Stimulated activated CD4-positive, alpha-beta T cell treated with anti-CD3 and anti-CD28 coated beads, TNF-alpha, amount 100 ng/mL, for 24 hours (primary cell): Measurements from ENCODE around the gene SCN9A.
A peak's percentile ranks its signal among the peaks of the same experiment; 100 is the strongest.
"Not testable (repeated sequence)": the region's sequence is repeated elsewhere in the genome, so short reads cannot be mapped to it uniquely, and the experiment has no call there.

Experiments used
- DNase-seq, 3 experiments: peaks; one replicate each; pipeline ENCODE4 v3.0.0-alpha.2; 2020; ENCODE audit warnings: low read depth in 3 of 3

The SCN9A gene

DNA sequence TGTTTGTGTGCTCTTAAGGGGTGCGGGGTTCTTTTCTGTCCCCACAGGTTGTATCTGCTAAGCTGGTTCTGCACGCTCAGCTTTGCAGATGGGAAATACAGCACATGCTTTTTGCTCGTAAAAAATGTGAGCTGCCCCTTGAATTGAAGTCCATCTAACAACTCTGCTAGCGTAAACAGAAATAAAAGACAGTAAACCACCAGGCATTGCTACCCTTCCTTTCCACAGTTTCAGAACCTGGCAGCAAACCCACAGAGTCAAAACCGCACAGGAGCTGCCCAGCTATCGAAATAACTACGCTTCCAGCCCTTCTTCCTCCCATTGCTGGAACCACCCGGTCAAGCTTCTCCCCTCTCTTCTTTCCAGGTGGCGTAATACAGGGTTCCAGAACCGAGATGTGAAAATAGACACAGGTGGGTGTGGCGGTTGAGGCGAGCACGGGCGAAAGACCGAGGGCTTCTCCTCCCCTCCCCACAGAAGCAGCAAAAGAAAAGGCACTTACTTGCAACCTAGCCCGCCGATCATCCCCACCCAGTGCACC, 479 bp downstream of the SCN9A start:
- no peak for DNase-seq

DNA sequence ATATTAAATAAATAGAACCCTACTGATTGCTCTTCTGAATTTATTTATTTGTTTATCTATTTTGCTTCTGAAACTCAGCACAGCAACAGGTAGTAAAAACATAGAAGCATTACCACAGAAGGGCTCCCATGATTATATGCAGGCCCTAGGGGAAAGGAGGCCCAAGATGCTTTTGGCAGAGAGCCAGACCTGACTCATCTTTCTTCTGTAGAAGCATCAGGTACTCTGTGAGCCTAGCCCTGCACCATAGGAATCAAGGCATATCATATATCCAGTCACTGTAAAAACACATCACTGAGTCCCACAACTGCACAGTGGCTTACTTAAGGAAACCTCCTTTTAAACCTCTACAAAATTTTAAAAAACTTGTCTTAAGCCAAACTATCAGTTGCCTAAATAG, 1.8 kb downstream of the SCN9A start:
- peak in 1 of 3 experiments; percentile 2 for DNase-seq

DNA sequence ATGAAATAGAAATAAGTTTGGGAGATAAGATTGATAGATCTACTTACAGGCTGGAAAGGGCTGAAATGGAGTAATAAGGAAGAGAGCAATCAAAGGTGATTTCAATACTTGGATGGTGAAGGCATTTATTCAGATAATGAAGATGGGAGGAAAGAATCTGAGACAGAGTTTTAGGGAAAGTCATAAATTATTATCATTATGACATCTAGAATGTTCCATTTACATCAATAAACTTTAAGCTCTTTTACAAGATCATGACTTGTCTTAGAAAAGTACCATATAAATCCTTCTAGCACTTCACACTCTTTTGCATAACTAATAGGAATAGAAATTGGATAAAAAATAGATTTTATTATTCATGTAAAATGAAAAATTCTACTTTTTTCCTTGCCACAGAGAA, 2.2 kb downstream of the SCN9A start:
- no peak for DNase-seq

GRCh38 chr2:166373105-166373504, 2.6 kb downstream of the SCN9A start:
- DNase-seq = no peak

- no peak for DNase-seq
These were observed 3.7 kb downstream of the SCN9A start for GRCh38 chr2:166372046-166372445.

DNA sequence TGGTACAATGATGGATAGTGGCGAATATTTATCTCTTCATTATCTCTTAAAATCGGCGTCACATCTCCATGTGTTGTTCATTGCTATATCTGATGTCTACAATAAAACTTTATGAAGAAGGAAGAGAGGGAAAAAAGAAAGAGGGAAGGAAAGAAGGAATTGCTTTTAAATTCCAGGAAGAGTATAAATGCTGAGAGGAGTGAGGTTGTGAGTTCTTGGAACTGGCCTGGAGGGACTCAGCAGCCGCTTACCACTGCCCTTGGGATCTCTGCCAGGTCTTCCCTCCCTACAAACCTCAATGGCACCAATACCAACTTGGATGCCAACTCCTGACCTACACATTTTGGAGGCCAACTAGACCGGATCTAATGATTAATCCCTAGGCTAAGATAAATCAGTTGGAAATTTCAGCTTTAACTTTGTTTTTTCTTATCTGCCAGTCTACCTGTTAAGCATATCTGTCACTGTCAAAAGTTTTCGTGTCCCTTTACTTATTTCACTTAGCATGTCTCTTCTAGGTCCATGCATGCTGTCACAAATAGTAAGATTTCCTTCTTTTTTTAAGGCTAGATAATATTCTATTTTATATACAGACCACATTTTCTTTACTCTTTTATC, 9.8 kb downstream of the SCN9A start:
- DNase-seq = no peak

GRCh38 chr2:166365239-166365638, 10.5 kb downstream of the SCN9A start:
- no peak for DNase-seq

- no peak for DNase-seq
These were observed 11.1 kb downstream of the SCN9A start for GRCh38 chr2:166364476-166365161.

- DNase-seq = no peak
These were observed 14.2 kb downstream of the SCN9A start for GRCh38 chr2:166361351-166362153.

DNA sequence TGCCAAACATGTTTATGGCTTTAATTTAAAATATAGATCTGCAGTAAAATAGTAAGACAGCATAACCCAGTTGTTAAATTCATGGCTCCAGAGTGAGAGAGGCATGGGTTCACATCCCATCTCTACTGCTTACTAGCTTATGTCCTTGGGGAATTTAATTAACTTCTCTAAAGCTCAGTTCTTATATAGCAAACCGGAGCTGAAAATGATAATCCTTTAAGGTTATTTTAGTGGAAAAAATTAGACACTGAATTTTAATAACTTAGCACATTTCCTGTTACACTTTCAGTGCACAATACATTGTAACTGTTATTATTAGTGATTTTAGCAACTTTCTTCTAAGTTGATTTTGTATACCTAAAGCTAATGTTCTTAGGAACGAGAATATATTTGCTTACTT, 14.8 kb downstream of the SCN9A start:
- no peak for DNase-seq

DNA sequence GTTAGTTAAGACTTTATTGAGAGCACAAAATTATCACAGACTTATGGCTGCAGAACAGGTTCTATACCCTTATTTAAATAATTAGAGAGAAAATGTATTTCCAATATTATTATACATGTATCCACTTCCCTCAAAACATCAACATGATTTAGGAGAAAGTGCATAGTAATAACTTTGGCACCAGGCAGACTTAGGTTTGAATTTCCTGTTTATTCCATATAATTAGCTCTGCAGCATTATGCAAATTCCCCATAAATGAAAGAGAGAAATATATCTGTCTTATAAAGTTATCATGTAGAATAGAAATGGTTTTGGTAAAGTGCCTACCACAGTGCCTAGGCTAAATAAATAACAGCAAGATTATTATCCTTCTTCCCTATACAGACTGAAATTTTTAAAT, 15.3 kb downstream of the SCN9A start:
- DNase-seq = no peak

GRCh38 chr2:166357950-166358321, 17.8 kb downstream of the SCN9A start:
- not testable (repeated sequence) for DNase-seq

DNA sequence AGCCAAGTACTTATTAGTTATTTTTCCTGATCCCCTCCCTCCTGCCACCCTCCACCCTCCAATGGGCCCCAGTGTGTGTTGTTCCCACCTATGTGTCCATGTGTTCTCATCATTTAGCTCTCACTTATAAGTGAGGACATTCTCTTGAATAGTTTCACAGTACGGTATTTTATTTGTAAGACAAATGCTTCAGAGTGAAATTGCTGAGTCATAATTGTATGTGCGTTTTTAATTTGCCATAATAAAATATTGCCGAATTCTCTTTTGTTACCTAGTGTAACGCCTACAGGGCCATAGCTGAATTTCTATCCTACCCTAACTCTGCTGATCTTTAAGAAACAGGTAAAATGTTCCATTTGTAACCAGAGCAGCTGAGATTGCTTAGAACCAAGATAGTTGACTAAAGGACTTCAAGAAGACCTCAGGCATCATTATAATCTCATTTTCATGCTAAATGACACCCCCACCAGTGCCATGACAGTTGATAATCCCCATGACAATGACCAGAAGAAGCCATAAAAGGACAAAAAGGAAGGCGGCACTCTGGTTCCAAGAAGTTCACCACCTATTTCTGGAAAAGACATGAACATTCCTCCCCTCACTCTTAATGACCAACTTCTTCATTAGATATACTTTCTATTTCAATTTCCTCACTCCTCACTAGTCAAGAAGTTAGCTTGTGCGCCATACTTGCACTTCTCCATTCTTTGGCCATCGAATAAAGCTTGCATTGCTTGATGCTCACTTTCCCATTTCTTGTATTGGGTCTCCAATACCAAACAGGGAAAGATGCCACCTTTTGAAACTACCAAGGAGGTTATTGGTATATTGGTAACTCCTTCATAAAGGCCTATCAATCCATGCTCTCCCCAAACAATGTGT, 18.4 kb downstream of the SCN9A start:
- DNase-seq = no peak

DNA sequence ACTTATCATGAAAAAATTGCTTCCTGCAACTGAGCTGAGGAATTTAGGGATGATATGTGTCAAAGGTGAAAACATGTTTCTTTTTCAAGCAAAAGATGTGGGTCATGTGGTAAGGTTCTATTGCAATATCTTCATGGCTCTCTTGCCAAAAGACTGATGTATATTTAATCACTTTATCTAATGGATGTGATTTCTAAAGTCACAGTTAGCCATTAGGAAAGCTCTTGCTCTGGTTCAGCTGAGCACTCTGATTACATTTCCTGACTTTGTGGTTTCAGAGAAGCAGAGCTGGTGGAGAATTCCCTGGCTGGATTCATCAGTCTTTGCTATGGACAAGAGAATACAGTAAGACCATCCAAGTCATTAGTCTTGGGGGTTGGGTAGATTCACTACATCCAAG, 24.4 kb downstream of the SCN9A start:
- no peak for DNase-seq

DNA sequence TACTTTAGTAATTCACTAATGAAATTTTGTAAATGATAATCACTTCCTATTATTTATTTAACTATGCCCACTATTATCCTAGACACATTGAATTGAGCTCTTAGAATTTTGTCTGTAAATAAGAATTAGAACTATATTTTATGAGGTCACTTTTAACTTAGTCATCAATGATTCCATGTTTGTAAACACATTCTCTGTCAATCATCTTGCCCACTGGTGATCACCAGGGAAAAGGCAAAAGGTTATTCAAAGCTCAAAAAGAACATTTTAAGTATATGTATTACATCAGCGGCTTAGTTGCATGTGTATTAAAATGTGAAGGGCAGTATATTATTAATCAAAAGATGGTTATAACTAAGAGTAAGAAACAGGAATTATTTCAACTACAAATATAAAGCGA, 25.2 kb downstream of the SCN9A start:
- no peak for DNase-seq

DNA sequence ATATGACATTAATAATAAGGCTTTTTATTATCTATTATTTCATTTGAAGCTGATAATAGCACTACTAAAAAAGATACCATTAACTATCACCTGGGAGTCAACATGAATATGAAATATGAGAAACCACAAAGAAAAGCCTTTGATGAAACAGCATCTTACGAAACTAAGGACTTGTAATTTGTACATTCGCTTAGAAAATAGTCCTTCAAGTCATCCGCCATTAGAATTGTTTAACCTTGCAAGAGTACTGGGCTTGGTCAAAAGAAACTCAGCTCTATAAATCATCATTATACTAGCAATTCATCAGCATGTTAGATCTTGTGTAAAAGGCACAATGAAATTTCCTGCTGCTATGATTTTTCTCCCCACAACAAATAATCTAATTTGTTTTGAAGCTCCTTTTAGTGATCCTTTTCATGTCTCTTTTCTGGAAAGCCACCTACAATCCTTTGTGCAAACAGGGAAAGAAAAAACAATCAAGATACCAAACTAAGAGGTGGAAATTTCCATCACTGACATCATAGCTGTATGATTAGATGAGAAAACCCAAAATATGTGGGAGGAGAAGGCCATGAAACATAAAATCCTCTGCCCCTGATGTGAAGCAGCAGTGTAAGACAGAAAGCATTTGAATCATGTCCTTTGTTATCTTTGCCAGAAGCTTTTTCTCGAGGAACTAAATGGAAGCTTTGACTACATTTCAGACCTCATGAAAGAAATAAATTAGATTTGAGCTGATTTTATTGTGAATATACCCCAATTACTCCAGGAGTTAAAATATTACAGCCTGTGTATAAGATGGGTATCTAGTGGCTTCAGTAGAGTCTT, 31.2 kb downstream of the SCN9A start:
- DNase-seq = no peak

DNA sequence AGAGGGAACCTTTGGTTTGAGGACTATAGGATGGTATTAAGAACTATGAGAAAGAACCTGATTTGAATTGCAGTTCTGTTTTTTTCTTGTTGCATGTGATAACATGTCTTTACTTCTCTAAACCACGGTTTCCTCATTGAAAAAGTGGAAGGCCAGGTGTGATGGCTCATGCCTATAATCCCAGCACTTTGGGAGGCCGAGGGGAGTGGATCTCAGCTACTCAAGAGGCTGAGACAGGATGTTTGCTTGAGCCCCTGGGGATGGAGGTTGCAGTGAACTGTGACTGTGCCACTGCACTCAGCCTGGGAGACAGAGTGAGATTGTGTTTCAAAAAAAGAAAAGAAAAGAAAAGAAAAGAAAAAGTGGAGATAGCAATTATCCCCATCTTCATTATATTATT, 32.3 kb downstream of the SCN9A start:
- no peak for DNase-seq

DNA sequence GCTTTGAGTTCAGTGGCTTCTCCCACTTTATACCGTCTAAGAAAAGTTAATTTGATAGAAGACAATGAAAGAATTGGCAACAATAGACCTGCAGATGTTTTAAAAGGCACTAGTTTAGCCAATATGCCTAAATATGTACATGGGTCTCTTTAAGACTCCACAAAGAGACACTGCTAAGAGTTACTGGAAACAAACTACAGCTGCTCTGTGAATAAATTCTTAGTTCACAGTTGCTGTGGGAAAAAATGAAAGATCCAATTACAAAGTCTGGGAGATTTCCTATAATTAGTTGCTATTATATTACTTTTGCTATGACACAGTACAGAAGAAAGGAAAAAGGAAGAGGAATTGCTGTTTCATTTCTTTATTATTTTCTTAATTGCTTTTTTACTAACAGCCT, 34.3 kb downstream of the SCN9A start:
- no peak for DNase-seq

- DNase-seq = no peak
These were observed 36.9 kb downstream of the SCN9A start for GRCh38 chr2:166338831-166339339.

DNA sequence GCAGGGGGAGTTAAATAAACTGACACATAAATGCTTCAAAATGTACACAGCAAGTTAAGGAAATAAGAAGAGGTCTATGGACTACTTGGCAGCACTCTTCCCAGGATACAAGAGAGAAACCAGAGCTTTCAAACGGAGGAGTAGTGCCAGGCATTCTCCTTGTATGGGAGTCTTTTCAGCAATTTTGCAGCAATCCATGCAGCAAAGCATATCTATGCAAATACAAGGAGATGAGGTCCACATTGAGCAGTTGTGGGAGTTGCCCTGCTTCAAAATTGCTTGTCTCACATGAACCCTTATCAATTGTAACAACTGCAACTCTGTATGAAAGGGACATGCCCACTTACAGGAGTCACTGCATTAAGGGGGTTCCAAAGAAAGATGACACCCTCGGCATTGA, 37.8 kb downstream of the SCN9A start:
- no peak for DNase-seq

GRCh38 chr2:166335284-166335683, 40.5 kb downstream of the SCN9A start:
- no peak for DNase-seq
